GM18870 (cell line): Measurements from ENCODE around the gene ASCL3.
A peak's percentile ranks its signal among the peaks of the same experiment; 100 is the strongest.
"Not testable (repeated sequence)": the region's sequence is repeated elsewhere in the genome, so short reads cannot be mapped to it uniquely, and the experiment has no call there.

ENCODE experiments used
- ATAC-seq: cut with Tn5 transposase; IDR thresholded peaks from one replicate; pipeline ENCODE4 v1.9.1; 2021; ENCODE audit warnings: moderate library complexity; ENCODE audit not compliant: unreplicated experiment

The ASCL3 gene

DNA sequence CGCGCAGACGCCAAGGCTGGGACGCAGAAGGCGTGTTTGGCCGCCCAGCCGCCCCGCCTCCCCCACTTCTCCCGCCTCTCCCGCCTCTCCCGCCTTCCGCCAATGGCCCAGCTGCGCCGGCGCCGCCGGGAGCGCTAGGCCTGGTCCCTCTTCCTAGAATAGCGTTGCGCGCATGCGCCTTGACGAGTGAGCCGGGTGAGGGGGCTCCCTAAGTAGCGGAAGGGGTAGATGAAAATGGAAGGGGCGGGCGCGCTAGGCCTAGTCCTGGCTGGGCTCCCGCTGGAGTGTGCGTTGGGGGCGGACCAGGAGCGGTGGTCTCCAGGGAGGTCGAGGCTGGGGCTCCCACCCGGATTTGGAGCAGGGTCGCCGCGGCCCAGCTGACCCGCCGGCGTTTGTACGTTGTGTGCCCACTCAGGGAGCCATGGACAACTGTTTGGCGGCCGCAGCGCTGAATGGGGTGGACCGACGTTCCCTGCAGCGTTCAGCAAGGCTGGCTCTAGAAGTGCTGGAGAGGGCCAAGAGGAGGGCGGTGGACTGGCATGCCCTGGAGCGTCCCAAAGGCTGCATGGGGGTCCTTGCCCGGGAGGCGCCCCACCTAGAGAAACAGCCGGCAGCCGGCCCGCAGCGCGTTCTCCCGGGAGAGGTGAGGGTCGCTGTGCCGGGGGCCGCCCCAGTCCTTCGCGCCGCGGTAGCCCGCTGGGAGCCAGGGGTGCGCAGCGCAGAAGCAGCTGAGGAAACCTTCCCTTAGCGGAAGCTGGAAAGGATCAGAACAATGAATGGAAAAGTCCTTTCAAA, 31.6 kb downstream of the ASCL3 start, which contains the start of gene AKIP1:
Gene AKIP1 (plus strand): TSS at position 161 of the 795 bp plus-strand sequence. CDS start 261 bp downstream, at position 422.
- peak; percentile 54 for ATAC-seq

DNA sequence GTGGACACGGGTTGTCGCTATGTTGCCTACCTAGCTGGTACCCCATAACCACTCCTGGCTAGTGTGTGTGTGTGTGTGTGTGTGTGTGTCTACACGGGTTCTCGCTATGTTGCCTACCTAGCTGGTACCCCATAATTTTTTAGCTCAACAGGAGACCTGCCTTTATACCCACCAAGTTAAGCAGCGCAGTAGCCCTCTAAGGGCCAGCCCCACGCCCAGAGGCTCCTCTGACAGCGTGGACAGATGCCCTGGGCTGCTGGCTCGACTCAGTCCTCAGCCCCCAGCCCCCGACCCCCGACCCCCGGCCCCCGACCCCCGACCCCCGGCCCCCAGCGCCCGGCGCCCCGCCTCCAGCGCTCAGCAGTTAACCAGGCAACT, 32.2 kb downstream of the ASCL3 start:
- no peak for ATAC-seq

DNA sequence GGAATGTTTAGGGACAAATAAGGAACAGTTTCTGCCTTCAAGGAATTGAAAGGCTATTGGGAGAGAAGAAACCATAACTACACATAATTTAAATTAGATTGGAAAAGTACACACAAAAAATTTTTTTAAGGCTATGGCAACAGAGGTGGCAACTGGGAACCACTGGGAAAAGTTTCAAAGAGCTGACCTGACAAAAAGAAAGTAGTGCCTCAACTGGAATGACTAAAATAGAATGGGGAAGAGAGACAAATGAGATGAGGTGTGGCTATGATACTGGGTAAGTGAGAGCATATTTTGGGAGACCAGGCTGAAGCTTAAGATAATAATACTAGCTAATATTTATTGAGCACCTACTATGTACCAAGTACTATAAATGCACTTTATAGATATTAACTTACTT, 34.7 kb downstream of the ASCL3 start:
- ATAC-seq = no peak

DNA sequence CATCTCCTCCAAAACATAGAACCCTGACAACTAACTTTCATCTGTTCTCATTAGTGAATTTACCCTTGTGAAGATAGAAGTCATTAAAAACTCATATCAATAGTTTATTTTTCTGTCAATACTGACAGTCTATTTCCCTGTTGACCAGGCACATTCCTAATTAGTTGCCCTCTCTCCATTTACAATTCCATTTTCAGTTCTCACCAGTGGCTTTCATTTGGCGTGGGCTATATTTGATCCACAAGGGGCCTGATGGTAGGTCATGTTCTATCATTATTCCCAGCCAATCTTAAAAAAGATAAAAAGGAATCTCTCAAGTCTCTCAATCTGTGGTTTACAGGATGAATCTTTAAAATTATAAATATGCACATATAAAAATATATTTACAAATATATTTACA, 35.7 kb downstream of the ASCL3 start:
- no peak for ATAC-seq

DNA sequence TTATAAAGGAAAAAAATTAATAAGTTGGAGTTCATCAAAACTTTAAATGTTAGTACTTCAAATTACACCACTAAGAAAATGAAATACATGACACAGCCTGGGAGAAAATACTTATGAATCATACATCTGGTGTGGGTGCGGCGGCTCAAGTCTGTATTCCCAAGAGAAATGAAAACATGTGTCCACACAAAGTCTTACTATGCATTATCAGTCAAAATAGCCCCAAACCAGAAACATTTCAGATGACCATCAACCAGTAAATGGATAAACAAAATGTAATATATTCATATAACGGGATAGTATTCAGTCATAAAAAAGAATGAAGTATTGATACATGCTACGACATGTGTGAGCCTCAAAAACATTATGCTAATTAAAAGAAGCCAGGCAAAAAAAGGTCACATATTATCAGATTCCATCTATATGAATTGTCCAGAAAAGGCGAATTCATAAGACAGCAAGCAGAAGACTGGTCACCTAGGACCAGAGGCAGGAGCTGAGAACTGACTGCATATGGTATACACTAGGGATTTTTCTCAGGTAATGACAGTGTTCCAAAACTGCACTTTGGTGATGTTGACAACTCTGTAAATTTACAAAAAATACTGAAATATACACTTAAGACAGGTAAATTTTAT, 37.2 kb downstream of the ASCL3 start:
- no peak for ATAC-seq

DNA sequence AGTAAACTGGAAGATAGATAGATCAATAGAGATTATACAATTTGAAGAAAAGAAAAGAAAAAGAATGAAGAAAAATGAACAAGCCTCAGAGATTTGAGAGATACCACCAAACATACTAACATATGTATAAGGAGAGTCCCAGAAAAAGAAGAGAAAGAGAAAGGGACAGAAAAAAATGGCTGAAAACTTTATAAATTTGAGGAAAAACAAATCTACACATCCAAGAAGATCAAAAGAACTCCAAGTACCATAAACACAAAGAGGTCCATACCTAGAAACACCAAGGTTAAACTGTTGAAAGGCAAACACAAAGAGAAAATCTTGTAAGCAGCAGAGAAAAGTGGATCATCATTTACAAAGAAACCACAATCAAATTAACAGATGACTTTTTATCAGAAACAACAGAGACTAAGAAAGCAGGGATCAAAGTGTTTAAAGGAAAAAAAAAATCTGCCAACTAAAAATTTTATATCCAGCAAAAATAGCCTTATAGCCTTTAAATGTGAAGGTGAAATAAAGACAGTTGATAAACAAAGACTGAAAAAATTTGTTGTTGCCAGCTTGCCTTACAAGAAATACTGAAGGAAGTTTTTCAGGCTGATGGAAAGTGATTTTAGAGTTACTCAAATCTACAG, 43.6 kb downstream of the ASCL3 start:
- ATAC-seq = no peak

DNA sequence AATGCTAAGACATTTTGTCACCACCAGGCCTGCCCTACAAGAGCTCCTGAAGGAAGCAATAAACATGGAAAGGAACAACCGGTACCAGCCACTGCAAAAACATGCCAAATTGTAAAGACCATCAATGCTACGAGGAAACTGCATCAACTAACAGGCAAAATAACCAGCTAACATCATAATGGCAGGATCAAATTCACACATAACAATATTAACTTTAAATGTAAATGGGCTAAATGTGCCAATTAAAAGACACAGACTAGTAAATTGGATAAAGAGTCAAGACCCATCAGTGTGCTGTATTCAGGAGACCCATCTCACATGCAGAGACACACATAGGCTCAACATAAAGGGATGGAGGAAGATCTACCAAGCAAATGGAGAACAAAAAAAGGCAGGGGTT, 51.6 kb downstream of the ASCL3 start:
- ATAC-seq = not testable (repeated sequence)
